Stimulated activated CD4-positive, alpha-beta T cell treated with anti-CD3 and anti-CD28 coated beads, Interleukin-12 subunit alpha, Interleukin-12 subunit beta, amount 100 ng/mL, for 48 hours (primary cell): Measurements from ENCODE around the gene BIRC6.
"Not testable (repeated sequence)": the region's sequence is repeated elsewhere in the genome, so short reads cannot be mapped to it uniquely, and the experiment has no call there.

ENCODE experiments used
- DNase-seq, 3 donors: peaks; one replicate each; pipeline ENCODE4 v3.0.0-alpha.2; 2020; ENCODE audit warnings: low read depth in 2 of 3, low spot score in 1 of 3

The BIRC6 gene

GRCh38 chr2:32450851-32451250 is 94.0 kb downstream of the BIRC6 start:
- no peak for DNase-seq

- no peak for DNase-seq
Observed at GRCh38 chr2:32452338-32453064, 95.7 kb downstream of the BIRC6 start.

- no peak for DNase-seq
Observed at GRCh38 chr2:32453242-32454062, 96.6 kb downstream of the BIRC6 start.

- no peak for DNase-seq
Observed at GRCh38 chr2:32455816-32456215, 99.0 kb downstream of the BIRC6 start.

GRCh38 chr2:32456808-32457207 is 100.0 kb downstream of the BIRC6 start:
- DNase-seq = no peak

GRCh38 chr2:32457814-32458213 is 101.0 kb downstream of the BIRC6 start:
- DNase-seq = no peak

- not testable (repeated sequence) for DNase-seq
Observed at GRCh38 chr2:32460861-32461260, 104.0 kb downstream of the BIRC6 start.

- DNase-seq = no peak
Observed at GRCh38 chr2:32463110-32463509, 106.3 kb downstream of the BIRC6 start.

- DNase-seq = no peak
Observed at GRCh38 chr2:32464431-32464830, 107.6 kb downstream of the BIRC6 start.

- no peak for DNase-seq
Observed at GRCh38 chr2:32472605-32473004, 115.8 kb downstream of the BIRC6 start.

- DNase-seq = no peak
Observed at GRCh38 chr2:32474381-32474780, 117.6 kb downstream of the BIRC6 start.

GRCh38 chr2:32478889-32479620 is 122.2 kb downstream of the BIRC6 start:
- no peak for DNase-seq

GRCh38 chr2:32479993-32480392 is 123.2 kb downstream of the BIRC6 start:
- DNase-seq = no peak

GRCh38 chr2:32482471-32482870 is 125.6 kb downstream of the BIRC6 start:
- no peak for DNase-seq

- DNase-seq = no peak
Observed at GRCh38 chr2:32484937-32485336, 128.1 kb downstream of the BIRC6 start.

GRCh38 chr2:32485399-32485798 is 128.6 kb downstream of the BIRC6 start:
- DNase-seq = no peak

GRCh38 chr2:32489061-32489460 is 132.2 kb downstream of the BIRC6 start:
- no peak for DNase-seq

GRCh38 chr2:32491346-32491745 is 134.5 kb downstream of the BIRC6 start:
- DNase-seq = no peak

- DNase-seq = no peak
Observed at GRCh38 chr2:32495139-32495538, 138.3 kb downstream of the BIRC6 start.

- DNase-seq = no peak
Observed at GRCh38 chr2:32496662-32497061, 139.8 kb downstream of the BIRC6 start.

GRCh38 chr2:32498306-32498705 is 141.5 kb downstream of the BIRC6 start:
- DNase-seq = no peak

- no peak for DNase-seq
Observed at GRCh38 chr2:32502941-32503340, 146.1 kb downstream of the BIRC6 start.
